NCI-H2196 (cell line): ENCODE results near the gene WSCD1.

Source experiments
- DNase-seq: peaks from one replicate; lab custom pipeline; 2025; ENCODE audit not compliant: unreplicated experiment; lab: John Stamatoyannopoulos, UW

The WSCD1 gene

DNA sequence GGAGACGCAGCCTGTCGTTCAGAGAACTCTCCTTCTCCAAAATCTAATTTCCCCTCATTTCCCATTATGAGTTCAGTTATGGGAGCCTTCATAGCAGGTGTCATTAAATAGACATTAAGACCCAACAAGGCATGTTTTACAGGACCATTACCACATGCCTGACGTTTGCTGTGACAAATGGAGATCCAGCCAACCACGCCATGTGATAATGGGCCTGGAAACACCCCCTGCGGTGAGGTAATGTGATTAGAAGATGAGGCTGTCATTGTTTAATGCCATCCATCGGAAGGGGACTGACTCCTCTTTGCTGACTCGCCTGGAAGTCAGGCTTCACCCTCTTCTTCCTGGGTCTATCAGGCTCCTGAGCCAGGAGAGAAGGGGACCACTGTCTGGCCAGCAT lies 76.9 kb downstream of the WSCD1 start:
- no peak for DNase-seq

DNA sequence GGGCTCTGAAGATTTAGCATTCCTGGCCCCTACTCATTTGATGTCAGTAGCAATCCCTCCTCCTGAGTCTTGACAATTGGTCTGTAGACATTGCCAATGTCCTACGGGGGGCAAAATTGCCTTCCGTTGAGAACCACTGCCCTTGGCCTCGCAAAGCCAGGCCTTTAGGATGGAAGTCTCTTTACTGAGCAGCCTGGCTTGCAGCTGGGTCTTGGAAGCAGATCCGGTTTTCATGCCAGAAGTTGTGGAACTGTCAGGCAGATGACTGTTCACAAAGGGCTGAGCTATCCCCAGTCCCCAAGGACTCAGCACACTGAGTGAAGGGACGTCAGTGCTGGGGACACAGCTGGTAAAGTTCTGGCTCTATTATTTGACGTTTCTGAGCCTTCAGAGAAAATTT lies 83.2 kb downstream of the WSCD1 start:
- no peak for DNase-seq

DNA sequence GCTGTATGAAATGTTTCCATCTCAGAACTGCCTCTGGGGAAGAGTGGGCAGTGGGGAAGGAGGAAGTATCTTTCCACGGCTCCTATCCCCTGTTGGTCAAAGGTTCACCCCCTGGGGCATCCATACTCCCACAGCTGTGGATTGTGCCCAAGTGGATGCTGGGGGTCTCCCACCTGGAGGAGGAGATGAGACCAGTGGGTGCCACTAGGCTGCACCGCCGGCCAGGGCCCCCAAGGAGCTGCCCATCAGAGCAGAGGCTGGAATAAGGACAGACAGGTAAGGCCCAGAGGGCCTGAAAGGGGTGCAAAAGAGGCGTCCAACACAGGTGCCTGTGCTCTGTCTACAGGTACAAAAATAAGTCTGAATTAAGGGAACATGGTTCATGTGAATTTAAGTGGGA lies 87.5 kb downstream of the WSCD1 start:
- DNase-seq: no peak

DNA sequence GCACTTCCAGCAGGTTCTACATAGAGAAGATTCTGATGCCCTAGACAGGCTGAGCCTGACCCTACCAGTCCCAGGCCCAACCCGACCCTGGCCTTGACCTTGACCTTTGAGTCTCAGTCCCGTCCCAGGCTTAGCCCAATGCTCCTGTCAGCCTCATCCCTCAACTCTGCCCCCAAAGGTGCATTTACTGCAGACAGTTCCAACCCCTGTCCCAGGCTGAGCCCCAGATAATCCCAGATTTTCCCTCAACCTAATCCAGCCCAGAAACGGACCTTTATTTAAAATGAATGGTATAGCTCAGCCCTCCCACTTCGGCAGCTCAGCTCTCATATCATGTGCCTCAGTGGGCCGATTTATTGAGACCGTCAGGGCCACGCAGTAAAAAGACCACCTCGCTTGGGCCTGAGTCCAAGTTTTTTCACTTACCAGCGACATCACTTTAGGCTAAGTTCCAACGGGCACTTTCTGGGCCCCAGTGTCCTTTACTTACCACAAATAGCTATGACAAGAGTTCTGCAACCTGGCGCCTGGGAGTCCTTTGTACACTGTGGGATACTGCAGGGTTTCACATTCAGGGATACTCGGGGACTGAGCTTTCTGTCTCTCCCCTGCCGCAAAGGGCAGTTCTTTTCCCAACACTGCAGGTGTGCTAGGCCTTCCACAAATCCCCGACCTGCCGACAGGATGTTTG lies 89.5 kb downstream of the WSCD1 start:
- DNase-seq: no peak

DNA sequence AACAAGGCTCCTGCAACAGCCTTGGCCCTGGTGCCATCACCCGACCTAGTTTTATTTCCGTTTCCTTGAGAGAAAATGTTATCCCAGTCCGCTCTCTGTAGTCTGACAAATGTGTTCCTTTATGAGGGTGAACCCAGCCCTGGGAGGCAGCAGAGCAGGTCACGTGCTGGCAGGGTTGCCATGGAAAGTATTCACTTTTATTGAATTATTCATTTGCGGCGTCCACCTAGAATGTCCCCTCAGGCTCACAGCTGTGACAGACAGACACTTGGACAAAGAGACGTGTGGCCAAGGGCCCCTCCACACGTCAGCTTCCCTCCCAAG lies 90.0 kb downstream of the WSCD1 start:
- no peak for DNase-seq

DNA sequence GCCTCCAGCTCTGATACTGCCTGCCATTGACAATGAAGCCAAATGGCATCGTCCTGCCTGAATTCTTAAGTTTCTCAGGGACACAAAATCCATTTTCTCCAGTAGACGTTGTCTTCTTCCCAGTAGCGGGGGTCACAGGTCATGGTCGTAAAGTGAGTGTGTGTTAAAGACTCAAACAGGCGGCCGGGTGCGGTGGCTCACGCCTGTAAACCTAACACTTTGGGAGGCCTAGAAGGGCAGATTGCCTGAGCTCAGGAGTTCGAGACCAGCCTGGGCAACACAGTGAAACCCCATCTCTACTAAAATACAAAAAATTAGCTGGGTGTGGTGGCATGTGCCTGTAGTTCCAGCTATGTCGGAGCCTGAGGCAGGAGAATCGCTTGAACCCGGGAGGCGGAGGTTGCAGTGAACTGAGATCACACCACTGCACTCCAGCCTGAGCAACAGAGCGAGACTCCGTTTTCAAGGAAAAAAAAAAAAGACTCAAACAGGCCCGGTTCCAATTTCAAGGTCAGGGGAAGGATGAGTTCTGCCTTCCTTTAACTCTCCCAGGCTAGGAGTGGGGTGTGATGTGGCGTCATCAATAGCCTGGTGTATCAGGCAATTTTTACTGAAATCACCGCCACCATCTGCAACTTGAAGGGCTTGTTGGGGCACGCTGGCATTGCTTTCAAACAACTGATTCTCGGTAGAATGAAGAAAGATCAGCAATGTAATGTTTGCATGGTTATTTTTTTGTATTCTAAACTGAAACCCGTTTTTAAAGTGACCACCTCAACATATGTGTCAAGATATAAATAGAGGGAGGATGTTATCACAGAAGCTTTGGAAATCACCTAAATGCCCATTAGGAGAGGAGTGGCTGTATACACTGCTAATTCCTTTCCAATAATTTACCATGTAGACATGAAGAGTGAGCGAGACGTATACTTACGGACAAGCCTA lies 91.0 kb downstream of the WSCD1 start:
- DNase-seq: no peak

DNA sequence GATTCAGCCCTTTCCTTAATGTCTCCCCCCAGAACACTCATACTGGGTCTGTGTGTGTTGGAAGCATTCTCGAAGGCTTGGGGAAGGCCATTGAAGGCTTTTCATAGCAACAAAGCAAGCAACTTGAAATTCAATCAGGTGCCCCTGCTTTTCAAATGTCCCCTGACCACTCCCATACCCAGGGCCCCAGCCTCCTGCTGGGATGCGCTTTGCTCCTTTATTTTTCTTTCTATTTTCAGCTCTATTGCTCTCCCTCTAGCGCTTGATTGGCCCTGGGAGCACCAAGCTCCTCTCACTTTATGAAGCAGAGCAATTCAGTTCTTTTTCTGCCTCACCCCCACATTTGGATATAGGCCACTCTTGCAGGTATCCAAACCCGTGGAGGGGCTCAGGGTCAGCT lies 92.0 kb downstream of the WSCD1 start:
- DNase-seq: no peak

DNA sequence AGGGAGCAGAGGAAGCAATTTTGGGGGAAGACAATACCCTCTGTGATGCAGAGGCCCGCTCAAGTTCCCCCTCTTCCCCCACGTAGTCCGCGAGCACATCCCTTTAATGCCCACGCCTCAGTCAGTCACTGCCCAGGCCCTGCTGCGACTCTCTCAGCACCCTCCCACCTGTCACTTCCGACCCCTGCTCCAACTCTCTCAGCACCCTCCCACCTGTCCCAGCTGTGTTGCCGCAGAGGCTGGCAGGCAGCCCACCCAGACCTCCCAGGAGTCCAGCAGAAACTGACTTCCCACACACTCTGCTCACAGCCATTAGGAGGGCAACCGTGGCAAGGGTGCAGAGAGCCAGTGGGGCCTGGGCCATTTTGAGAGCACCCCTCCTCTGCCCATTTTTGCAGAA lies 92.7 kb downstream of the WSCD1 start:
- no peak for DNase-seq

DNA sequence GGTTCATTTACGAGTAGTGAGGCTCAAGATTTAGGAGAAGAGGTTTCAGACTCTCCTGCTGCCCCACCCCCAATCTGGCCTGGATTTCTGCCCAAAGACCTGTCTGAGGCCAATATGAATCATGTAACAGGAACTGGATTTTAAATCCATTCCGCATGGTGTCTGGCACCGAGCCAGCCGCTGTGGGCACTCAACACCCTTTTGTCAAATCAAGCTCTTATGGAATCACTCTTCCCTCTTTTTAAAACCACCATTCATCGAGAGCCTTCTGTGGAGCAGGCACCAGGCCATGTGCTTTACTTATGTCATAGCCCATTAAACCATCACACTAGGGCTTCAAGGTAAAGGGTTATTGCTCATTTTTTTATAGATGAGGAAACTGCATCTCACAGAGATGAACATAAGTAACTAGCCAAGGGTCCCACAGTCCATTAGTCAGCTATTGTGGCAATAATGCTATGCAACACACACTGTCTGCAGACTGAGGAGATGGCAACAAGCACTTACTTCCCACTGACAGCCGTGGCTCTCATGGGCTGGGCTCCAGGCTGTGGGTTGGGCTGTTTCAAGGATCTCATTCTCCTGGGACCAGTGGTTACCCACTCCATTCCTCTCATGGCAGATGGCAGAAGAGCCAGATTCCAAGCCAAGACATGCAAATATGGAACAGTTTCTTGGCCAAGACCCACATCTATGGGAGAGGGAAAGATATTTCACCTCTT lies 93.6 kb downstream of the WSCD1 start:
- DNase-seq: peak; percentile 75

DNA sequence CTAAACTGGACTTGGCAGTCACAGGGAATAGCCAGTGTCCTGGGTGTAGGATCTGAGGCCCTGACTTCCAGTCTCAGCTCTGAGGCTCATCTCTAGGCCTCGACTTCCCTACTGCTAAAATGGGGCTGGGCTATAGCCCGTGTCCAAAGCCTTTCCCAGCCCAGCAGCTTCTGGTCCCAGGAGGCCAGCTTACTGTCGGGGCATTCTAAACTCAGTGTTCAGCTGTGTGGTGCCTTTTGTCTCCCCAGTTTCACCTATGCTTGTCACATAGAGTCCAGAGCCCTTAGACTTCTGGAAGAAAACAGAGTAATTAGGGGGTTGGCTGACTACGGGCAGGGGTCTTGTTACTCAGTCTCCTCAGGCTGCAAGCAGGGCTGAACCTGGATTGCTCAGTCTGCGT lies 94.8 kb downstream of the WSCD1 start:
- no peak for DNase-seq

DNA sequence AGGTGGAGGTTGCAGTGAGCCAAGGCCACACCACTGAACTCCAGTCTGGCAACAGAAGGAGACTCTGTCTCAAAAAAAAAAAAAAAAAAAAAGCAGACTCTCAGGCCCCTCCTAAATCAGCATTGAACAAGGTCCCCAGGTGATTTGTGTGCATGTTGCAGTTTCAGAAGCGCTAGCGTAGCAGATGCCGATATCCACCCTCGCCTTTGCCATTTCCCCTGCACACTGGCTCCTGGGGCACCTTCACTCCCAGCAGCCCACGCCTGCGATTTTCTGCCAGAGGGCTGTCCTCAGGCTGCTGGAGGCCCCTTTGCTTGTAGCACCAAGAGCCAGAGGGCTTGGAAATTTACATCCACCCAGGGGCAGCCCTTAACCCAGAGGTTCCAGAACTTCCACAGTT lies 95.6 kb downstream of the WSCD1 start:
- DNase-seq: no peak

DNA sequence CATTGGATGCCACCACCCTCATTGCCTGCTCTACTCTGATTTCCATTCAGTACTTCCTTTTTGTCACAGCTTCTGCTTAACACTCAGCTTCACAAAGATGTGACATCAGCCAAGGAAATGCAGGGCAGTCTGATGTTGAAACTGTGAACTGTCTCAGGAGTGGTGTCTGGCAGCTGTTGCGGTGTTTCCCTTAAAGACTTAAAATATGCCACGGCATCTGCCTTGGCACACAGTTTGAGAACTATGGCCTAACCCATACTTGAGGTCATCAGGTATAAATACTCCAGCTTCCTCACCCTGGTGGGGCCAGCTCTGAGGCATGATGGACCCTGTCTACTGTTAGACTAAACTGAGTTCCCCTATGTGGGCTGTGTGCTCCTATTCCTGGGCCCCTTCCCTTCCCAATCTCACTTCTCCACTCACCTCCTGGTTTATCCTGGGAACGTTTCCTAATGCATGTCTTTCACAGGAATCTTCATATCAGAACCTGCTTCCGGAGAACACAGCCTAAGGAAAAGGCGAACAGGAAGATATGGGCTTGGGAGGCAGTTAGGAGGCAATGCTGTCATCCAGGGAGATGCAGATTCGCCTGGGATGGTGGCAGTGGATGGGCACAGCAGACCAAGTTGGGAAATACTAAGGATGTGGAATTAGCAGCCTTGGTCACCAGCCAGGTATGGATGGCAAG lies 96.5 kb downstream of the WSCD1 start:
- DNase-seq: no peak

DNA sequence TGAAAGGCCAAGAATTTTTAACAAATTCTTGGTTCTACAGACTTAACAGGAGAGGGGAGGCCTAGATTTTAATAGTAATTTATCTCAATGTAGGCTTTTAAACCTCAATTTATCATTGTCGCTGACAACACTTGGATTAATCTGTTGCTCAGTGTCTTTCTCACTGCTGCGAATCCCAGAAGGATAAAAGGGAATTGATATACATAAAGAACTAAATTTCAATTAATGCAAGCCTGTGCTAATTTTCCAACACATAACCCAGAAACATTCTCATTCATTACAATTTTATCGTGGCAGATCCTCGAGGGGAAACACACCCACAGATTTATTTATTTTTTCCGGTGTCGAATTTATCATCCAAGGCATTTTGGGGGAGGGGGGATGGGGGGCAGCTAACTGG lies 98.1 kb downstream of the WSCD1 start:
- DNase-seq: no peak

DNA sequence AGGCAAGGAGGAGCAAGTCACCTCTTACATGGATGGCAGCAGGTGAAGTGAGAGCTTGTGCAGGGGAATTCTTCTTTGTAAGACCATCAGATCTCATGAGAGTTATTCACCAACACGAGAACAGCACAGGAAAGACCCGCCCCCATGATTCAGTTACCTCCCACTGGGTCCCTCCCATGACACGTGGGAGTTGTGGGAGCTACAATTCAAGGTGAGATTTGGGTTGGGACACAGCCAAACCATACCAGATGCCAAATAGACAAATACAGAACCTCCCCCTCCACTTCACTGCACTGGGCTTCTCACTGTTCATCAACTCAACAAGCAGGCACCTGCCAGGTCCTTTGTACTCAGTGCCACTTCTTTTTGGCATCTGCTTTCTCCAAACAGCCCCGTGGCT lies 100.2 kb downstream of the WSCD1 start:
- DNase-seq: peak; percentile 22

DNA sequence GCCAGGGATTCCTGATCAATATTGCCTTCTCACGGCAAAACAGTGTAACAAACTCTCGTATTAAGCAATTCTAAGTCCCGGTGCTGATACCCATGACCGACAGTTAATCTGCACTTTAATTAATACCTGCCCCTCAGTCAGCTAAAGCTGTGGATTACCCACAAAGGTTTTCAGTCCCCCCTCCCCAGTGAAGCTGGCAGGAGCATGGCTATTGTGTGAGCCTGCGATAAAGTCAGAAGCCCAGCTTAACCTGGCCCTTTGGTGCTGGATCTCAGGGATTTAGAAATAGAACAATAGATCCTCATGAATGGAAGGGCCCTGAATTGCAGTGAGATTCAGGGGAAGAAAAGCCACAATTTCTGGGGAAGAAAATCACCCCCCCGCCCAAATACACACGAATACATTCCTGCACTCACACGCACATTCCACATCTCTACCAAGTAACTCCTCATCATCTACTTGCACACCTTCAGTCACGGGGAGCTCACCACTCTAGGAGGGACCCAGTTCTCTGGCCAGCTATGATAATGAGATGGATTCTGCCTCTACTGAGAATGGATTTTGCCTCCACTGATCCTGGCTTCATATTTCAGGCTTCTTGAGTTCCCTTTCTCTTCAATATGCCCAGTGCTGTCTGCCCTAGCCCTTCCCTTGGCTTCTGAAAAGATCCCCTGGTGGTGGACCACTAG lies 102.6 kb downstream of the WSCD1 start:
- no peak for DNase-seq

DNA sequence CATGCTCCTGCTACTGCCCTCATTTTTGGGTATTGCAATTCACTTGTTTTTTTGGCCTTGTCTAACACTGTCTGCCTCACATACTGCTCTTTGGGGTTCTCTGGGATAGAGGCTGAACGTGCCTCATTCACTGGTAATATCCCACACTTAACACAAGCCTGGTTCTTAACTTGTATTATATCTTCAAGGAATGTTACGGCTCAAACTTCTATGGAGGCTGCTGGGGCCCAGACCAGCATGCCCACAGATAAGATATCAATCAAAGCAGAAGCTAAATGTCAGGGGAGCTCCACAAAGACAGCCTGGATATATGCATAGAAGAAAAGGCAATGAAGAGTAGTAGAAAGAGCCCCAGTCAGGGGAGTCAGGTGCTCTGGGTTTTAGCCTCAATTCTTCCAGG lies 103.5 kb downstream of the WSCD1 start:
- no peak for DNase-seq
